BLaER1 treated with 17β-estradiol and CSF1 and Interleukin-3, amounts not matched to agents 10 nM and 100 nM (cell line): ENCODE data around the gene E2F2.

Experiments used
- H3K27ac ChIP-seq, 11 experiments: shearing (Covaris generic); formaldehyde crosslinking; 2 replicates each; pipeline ENCODE4 v1.8.1; 2022
- H3K27me3 ChIP-seq, 11 experiments: shearing (Covaris generic); formaldehyde crosslinking; 2 replicates each; pipeline ENCODE4 v1.8.1; 2022
- H3K36me3 ChIP-seq, 11 experiments: shearing (Covaris generic); formaldehyde crosslinking; 2 replicates each; pipeline ENCODE4 v1.8.1; 2022
- H3K4me1 ChIP-seq, 10 experiments: shearing (Covaris generic); formaldehyde crosslinking; 2 replicates each; pipeline ENCODE4 v1.8.1; 2022
- H3K4me2 ChIP-seq, 11 experiments: shearing (Covaris generic); formaldehyde crosslinking; 2 replicates each; pipeline ENCODE4 v1.8.1; 2022
- H3K4me3 ChIP-seq, 10 experiments: shearing (Covaris generic); formaldehyde crosslinking; 2 replicates each; pipeline ENCODE4 v1.8.1; 2022
- H3K9ac ChIP-seq, 11 experiments: shearing (Covaris generic); formaldehyde crosslinking; 2 replicates each; pipeline ENCODE4 v1.8.1; 2022
- H3K9me3 ChIP-seq, 11 experiments: shearing (Covaris generic); formaldehyde crosslinking; replicated peaks in 1 of 11; 2 replicates each; pipeline ENCODE4 v1.8.1; 2022
- H4K20me1 ChIP-seq, 11 experiments: shearing (Covaris generic); formaldehyde crosslinking; 2 replicates each; pipeline ENCODE4 v1.8.1; 2022
- Cebpa-rat ChIP-seq, 11 experiments: shearing (Covaris generic); IDR thresholded peaks; 2 replicates each; pipeline ENCODE4 v1.8.1; 2022

The E2F2 gene

DNA sequence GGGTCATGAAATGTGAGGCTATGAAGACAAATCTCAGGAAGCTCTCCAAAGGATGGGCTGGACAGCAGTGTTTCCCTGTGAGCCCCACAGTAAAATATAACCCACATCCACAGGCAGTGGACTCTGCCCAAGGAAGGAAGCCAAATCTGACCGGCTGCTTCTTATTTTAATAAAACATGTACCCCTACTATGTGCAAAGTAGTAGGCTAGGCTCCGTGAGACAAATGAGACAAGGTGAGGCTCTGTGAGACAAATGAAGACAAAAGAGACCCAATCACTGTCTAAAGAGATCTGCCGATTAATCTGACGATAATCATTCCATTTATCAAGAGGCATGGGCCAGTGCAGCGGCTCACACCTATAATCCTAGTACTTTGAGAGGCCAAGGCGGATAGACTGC is 49.1 kb downstream of the E2F2 start:
- peak overlapping the region in 4 of 11 experiments; percentile 11 to 42 (median 20); a peak in 4 of 22 replicates for H3K4me2 ChIP-seq
- peaks cover 7 to 13% (median 9%) of the 10 kb centered on the region in 11 experiments; a peak in 17 of 22 replicates for H3K27me3 ChIP-seq
- H3K36me3 ChIP-seq = no peaks in the 10 kb centered on the region
- H3K9me3 ChIP-seq = no peaks in the 10 kb centered on the region
- TF ChIP-seq Cebpa-rat (IDR thresholded peaks at IDR 0.05) = no peak
- peaks cover 7 to 22% (median 15%) of the 10 kb centered on the region in 10 experiments; a peak in 19 of 20 replicates for H3K4me1 ChIP-seq
- H4K20me1 ChIP-seq = 0 out of 22 replicates have a peak, but pooled peaks cover 0 to 3% (median 0%) of the 10 kb centered on the region in 11 experiments
- H3K4me3 ChIP-seq = no peak overlapping the region
- no peak overlapping the region for H3K9ac ChIP-seq
- H3K27ac ChIP-seq = no peak overlapping the region

DNA sequence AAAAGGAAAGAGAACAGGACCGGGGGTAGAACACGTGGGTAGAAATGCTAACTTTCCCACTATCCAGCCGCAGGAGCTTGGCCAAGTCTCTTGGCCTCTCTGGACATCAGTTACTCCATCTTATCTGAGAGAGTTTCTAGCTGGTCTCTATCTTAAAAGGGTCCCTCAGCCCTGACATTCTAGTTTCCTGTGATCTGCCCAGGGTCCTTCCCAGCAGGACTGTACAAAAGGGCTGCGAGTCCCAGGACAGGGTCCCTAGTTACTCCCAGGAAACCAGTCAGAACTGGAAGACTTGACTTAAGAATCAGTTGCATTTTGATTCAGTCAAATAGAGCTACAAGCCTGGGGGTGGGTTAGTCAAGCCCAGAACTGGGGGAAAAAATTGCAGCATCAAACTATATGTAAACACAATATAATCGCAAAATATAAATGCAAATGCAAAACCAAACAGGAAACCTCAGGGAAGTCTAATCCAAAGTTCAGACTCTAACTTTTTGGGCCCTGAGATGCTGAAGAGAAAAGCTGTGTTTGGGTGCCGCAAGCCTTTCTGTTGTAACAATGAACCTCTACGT is 49.9 kb downstream of the E2F2 start:
- no peak overlapping the region for H3K27ac ChIP-seq
- no peaks in the 10 kb centered on the region for H3K36me3 ChIP-seq
- H3K27me3 ChIP-seq = peaks cover 7 to 13% (median 9%) of the 10 kb centered on the region in 11 experiments; a peak in 17 of 22 replicates
- 0 out of 22 replicates have a peak overlapping the region, but pooled peaks of 1 of the 11 experiments have one; percentile 6 for H3K9ac ChIP-seq
- no peak overlapping the region for H3K4me3 ChIP-seq
- 0 out of 22 replicates have a peak, but pooled peaks cover 0 to 3% (median 0%) of the 10 kb centered on the region in 11 experiments for H4K20me1 ChIP-seq
- peaks cover 7 to 22% (median 15%) of the 10 kb centered on the region in 10 experiments; a peak in 19 of 20 replicates for H3K4me1 ChIP-seq
- peak overlapping the region in 4 of 11 experiments; percentile 11 to 42 (median 20); a peak in 4 of 22 replicates for H3K4me2 ChIP-seq
- no peaks in the 10 kb centered on the region for H3K9me3 ChIP-seq
- TF ChIP-seq Cebpa-rat (IDR thresholded peaks at IDR 0.05) = no peak

DNA sequence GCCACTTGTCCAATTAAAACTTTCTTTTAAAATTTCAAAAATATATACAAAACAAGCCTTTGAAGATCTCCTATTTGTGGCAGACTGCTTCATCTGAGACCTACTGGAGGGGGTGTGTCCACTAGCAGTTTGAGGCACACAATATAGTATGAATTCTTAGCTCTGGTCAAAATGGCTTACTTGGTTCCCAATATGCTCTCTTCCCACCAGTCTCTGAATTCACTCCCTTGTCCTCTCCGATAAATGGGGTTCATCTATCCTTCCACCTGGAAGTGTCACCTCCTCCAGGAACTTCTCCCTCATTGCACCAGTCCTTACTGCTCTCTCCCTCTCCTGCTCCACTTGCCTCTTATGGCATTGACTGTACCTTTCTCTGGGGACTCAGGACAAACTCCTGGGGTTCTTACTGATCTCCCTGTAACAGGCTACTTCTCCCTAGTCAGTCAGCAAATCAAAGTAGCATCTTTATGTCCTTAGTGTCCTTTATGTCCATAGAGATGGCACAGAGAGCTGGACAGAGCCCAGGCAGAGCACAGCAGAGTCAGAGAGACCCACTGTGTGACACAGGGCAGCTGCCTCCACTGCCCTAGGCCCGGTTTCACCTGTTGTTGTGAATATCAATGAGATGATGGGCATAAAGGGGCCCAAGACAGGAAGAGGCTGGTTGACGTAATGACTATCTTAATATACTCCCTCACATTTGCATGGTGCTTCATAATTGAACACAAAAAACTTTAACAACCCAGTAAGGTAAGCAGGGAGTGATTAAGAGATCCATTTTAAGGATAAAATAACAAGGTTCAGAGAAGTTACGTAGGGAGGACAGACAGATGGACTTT is 50.6 kb downstream of the E2F2 start:
- Histone ChIP-seq H3K4me3 (no peak overlapping the region), H4K20me1 (0 out of 22 replicates have a peak, but pooled peaks cover 0 to 3% (median 0%) of the 10 kb centered on the region in 11 experiments), H3K4me1 (peaks cover 7 to 22% (median 15%) of the 10 kb centered on the region in 10 experiments; a peak in 19 of 20 replicates), H3K9ac (no peak overlapping the region), H3K4me2 (no peak overlapping the region), H3K9me3 (no peaks in the 10 kb centered on the region), H3K27ac (no peak overlapping the region), H3K27me3 (peaks cover 7 to 13% (median 9%) of the 10 kb centered on the region in 11 experiments; a peak in 17 of 22 replicates), H3K36me3 (no peaks in the 10 kb centered on the region)
- no peak for TF ChIP-seq Cebpa-rat (IDR thresholded peaks at IDR 0.05)

DNA sequence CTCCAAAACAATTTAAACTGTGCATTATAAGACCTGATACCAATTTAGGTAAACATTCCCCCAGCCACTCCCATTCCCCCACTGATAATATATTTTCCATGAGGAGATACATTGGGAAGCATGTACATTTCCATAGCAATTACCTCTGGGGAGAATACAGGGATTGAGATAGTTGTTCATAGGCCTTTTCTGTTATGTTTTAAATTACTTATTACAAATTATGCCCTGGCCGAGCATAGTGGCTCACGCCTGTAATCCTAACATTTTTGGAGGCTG is 51.4 kb downstream of the E2F2 start:
- H3K9me3 ChIP-seq = no peaks in the 10 kb centered on the region
- no peak for TF ChIP-seq Cebpa-rat (IDR thresholded peaks at IDR 0.05)
- no peak overlapping the region for H3K27ac ChIP-seq
- no peaks in the 10 kb centered on the region for H3K36me3 ChIP-seq
- peaks cover 7 to 13% (median 9%) of the 10 kb centered on the region in 11 experiments; a peak in 17 of 22 replicates for H3K27me3 ChIP-seq
- H3K4me2 ChIP-seq = no peak overlapping the region
- H3K9ac ChIP-seq = no peak overlapping the region
- 0 out of 22 replicates have a peak, but pooled peaks cover 0 to 3% (median 0%) of the 10 kb centered on the region in 11 experiments for H4K20me1 ChIP-seq
- peaks cover 7 to 18% (median 10%) of the 10 kb centered on the region in 10 experiments; a peak in 19 of 20 replicates for H3K4me1 ChIP-seq
- no peak overlapping the region for H3K4me3 ChIP-seq

DNA sequence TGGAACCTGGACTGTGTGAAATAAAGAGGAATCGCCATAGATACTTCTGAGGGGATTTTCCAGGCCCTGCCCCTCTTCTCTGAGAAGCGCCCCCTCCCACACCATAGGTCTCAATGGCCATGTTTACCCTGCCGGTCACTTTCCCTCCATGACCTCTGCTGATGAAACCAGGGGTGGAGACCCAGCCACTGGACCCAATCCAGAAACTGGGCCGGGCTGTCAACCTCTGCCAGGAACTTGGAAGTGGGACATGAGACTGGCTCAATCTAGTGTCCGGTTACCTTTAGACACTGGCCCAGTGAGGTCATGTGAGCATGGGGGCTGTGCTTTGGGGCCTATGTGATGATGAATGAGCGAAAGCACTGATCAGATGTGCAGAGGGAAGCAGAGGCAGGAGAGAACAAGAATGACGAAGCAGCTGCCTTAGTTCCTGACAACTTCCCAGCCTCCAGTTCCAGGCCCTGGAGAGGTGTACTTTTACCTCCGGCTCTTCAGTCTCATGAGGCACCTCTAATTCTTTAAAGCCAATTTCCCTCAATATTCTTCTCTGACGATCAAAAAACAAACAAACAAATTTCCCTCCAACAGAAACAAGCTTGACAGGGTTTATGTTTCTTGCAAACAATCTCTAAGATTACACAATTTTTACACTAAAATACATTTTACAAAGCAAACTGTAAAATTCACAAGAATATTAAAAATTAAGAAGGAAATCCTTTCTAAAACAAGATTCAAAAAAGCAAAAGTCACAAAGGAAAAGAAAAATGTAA is 52.0 kb downstream of the E2F2 start:
- H3K27ac ChIP-seq = no peak overlapping the region
- no peak overlapping the region for H3K9ac ChIP-seq
- no peak overlapping the region for H3K4me3 ChIP-seq
- TF ChIP-seq Cebpa-rat (IDR thresholded peaks at IDR 0.05) = no peak
- H3K9me3 ChIP-seq = no peaks in the 10 kb centered on the region
- peaks cover 7 to 13% (median 9%) of the 10 kb centered on the region in 11 experiments; a peak in 17 of 22 replicates for H3K27me3 ChIP-seq
- H3K4me1 ChIP-seq = peaks cover 7 to 18% (median 9%) of the 10 kb centered on the region in 10 experiments; a peak in 19 of 20 replicates
- H3K36me3 ChIP-seq = no peaks in the 10 kb centered on the region
- no peak overlapping the region for H3K4me2 ChIP-seq
- H4K20me1 ChIP-seq = 0 out of 22 replicates have a peak, but pooled peaks cover 0 to 3% (median 0%) of the 10 kb centered on the region in 11 experiments

DNA sequence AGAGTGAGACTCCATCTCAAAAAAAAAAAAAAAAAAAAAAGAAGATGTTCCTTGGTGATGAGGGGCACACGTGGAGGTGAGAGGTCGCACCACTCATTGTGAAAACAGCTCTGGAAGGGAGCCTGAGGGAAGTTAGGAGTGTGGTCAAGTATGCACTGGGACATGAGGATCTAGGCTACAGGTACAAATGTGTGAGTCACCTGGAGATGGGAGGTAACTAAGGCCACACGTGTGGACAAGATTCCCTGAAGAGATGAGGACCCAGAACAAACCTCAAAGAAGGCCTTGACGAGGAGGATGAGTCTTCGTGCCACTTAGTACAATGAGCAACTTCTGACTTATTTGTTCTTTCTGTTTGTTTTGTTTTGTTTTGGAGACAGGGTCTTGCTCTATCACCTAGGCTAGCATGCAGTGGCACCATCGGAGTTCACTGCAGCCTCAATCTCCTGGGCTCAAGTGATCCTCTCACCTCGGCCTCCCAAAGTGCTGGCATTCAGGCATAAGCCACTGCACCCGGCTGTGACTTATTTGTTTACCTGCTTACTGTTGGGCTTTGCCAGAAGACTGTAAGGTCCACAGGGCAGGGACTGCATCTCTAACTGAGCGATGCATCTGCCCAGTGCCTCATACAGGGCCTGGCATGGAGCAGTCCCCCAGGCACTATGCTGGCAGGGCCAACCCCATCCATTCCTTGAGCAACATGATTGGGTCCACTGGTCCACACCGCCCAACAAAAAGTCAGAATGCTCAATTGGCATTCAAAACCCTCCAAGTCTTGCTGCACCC is 53.5 kb downstream of the E2F2 start:
- Histone ChIP-seq H3K27ac (no peak overlapping the region), H3K9ac (no peak overlapping the region)
- no peak for TF ChIP-seq Cebpa-rat (IDR thresholded peaks at IDR 0.05)

DNA sequence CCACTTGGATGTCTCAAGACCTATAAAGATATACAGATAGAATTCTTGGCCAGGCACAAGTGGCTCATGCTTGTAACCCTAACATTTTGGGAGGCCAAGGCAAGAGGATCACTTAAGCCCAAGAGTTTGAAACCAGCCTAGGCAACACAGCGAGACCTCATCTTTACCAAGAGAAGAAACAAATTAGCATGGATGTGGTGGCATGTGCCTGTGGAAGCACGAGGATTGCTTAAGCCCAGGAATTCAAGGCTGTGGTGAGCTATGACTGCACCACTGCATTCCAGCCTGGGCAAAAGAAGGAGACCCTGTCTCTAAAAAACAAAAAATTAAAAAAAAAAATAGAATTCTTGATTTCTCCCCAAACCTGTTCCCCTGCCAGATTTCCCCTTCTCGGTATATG is 55.4 kb downstream of the E2F2 start:
- Histone ChIP-seq H3K9me3 (no peaks in the 10 kb centered on the region), H3K27ac (no peak overlapping the region), H3K4me1 (peaks cover 0 to 10% (median 0%) of the 10 kb centered on the region in 10 experiments; a peak in 2 of 20 replicates), H4K20me1 (0 out of 22 replicates have a peak, but pooled peaks cover 0 to 8% (median 0%) of the 10 kb centered on the region in 11 experiments), H3K27me3 (no peaks in the 10 kb centered on the region), H3K4me2 (no peak overlapping the region), H3K9ac (no peak overlapping the region), H3K36me3 (no peaks in the 10 kb centered on the region), H3K4me3 (no peak overlapping the region)
- no peak for TF ChIP-seq Cebpa-rat (IDR thresholded peaks at IDR 0.05)

More for the DNA sequence above, 53.5 kb downstream of the E2F2 start:
- Histone ChIP-seq H3K4me3 (no peak overlapping the region), H3K9me3 (no peaks in the 10 kb centered on the region), H3K4me2 (no peak overlapping the region), H3K27me3 (peaks cover 0 to 3% (median 0%) of the 10 kb centered on the region in 11 experiments; a peak in 2 of 22 replicates), H3K4me1 (peaks cover 0 to 10% (median 5%) of the 10 kb centered on the region in 10 experiments; a peak in 4 of 20 replicates), H3K36me3 (no peaks in the 10 kb centered on the region), H4K20me1 (0 out of 22 replicates have a peak, but pooled peaks cover 0 to 3% (median 0%) of the 10 kb centered on the region in 11 experiments)

DNA sequence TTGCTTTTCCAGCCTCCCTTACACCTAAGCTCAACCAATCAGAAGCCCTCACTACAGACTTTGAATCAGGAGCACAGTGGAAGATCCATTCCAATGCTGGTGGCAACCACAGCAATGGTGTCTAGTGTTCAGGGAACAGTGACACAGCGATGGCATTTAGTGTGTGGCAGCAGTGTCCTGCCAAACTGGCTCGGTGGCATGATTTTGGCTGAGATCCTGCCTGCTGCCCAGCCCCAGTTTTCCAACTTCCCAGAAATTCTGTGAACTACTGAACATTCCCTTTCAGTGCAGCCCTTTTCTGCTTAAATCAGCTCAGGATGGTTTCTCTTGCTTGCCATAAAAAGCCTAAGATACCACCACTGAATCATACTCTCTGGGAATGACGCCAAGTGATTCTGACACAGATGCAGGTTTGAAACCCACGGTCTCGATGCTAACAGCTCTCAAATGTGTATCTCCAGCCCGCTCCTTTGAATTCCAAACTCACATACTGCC is 55.9 kb downstream of the E2F2 start:
- H3K4me3 ChIP-seq = no peak overlapping the region
- H3K27me3 ChIP-seq = no peaks in the 10 kb centered on the region
- no peak overlapping the region for H3K9ac ChIP-seq
- no peak overlapping the region for H3K4me2 ChIP-seq
- no peak overlapping the region for H3K27ac ChIP-seq
- no peak for TF ChIP-seq Cebpa-rat (IDR thresholded peaks at IDR 0.05)
- peaks cover 0 to 10% (median 0%) of the 10 kb centered on the region in 10 experiments; a peak in 2 of 20 replicates for H3K4me1 ChIP-seq
- H4K20me1 ChIP-seq = 0 out of 22 replicates have a peak, but pooled peaks cover 0 to 13% (median 0%) of the 10 kb centered on the region in 11 experiments
- no peaks in the 10 kb centered on the region for H3K36me3 ChIP-seq
- H3K9me3 ChIP-seq = no peaks in the 10 kb centered on the region
